CD4-positive, alpha-beta T cell treated with Interleukin-2 at 100 ng/mL for 4 hours (primary cell): Measurements from ENCODE around the gene CAB39L.

Experiments
- DNase-seq: peaks from one replicate; pipeline ENCODE4 v3.0.0-alpha.2; 2020; ENCODE audit warnings: low spot score

CAB39L gene

GRCh38 chr13:49443704-49444523 lies at the start of gene CAB39L, which contains the start of gene SETDB2:
CAB39L (minus strand) TSS chr13:49444064; CDS start chr13:49382910, 61,154 bp downstream.
SETDB2 (plus strand) TSS chr13:49444274; CDS start chr13:49451894, 7,620 bp downstream.
- DNase-seq = peak; percentile 99

- DNase-seq = no peak
Measured at GRCh38 chr13:49488563-49488962, 44.7 kb upstream of the CAB39L start.

GRCh38 chr13:49481788-49482187 lies 37.9 kb upstream of the CAB39L start:
- DNase-seq = no peak

GRCh38 chr13:49476529-49476928 lies 32.7 kb upstream of the CAB39L start:
- DNase-seq = no peak

- DNase-seq = no peak
Measured at GRCh38 chr13:49472186-49472585, 28.3 kb upstream of the CAB39L start.

- DNase-seq = no peak
Measured at GRCh38 chr13:49466292-49466838, 22.5 kb upstream of the CAB39L start.

- DNase-seq = no peak
Measured at GRCh38 chr13:49464621-49465325, 20.9 kb upstream of the CAB39L start.

GRCh38 chr13:49464085-49464484 lies 20.2 kb upstream of the CAB39L start:
- no peak for DNase-seq

- no peak for DNase-seq
Measured at GRCh38 chr13:49459580-49459979, 15.7 kb upstream of the CAB39L start.

GRCh38 chr13:49457221-49457620 lies 13.4 kb upstream of the CAB39L start:
- no peak for DNase-seq

- DNase-seq = no peak
Measured at GRCh38 chr13:49456156-49456555, 12.3 kb upstream of the CAB39L start.

GRCh38 chr13:49455007-49455398 lies 11.1 kb upstream of the CAB39L start:
- no peak for DNase-seq

GRCh38 chr13:49454388-49455006 lies 10.6 kb upstream of the CAB39L start:
- DNase-seq = peak; percentile 43

GRCh38 chr13:49453465-49453864 lies 9.6 kb upstream of the CAB39L start:
- DNase-seq = no peak

- no peak for DNase-seq
Measured at GRCh38 chr13:49452725-49453457, 9.0 kb upstream of the CAB39L start.

- peak; percentile 2 for DNase-seq
Measured at GRCh38 chr13:49450105-49450819, 6.4 kb upstream of the CAB39L start.

- DNase-seq = no peak
Measured at GRCh38 chr13:49448753-49449152, 4.9 kb upstream of the CAB39L start.

GRCh38 chr13:49446473-49446872 lies 2.6 kb upstream of the CAB39L start:
- DNase-seq = no peak

- peak; percentile 73 for DNase-seq
Measured at GRCh38 chr13:49444524-49445395, 896 bp upstream of the CAB39L start.

- peak; percentile 29 for DNase-seq
Measured at GRCh38 chr13:49443357-49443703, 534 bp downstream of the CAB39L start.
